ENCODE results near the gene TUFM.

The TUFM gene

DNA sequence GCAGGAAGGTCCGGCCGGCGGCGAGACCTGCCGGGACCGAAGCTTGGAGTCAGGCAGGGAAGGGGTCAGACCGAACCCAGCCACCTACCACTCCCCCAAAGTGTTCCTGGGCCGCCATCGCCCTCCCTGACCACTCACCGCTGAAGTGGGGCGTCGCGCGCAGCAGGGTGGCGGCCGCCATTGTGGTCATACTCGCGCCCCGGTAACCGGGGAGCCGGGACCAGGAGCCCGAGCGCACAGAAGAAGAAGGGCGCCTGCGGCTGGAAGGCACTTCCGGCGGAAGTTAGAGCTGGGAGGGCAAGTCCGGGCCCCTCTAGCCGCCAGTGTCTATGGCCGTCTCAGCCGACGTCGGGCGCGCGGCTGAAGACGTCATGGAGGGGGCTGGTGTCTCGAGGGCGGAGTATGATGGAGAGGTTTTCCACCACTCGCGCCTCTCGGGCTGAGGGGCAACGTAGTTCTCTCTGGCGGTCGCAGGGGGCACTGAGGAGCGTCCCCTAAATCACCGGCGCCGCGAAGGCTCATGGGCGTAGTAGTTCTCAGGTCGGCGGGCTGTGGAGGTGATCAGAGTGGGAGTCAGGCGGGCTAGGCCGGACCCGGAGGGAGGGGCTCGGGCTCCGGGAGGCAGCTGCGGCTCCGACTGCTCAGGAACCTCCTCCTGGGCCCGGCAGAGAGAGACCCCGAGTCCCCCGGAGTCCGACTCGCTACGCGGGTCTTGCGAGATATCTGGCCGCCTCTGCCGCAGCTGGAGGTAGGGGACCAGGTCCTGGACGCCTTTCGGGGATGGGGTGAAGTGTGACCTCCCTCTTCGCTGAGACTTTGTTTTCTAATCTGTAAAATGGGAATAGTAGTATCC lies at the start of gene TUFM:
TSS of gene TUFM (minus strand) at position 269 of the 853 bp plus-strand sequence. CDS start at position 190, 79 bp downstream.
- TF ChIP-seq CTCF (IDR thresholded peaks at IDR 0.05) = peak; percentile 46

DNA sequence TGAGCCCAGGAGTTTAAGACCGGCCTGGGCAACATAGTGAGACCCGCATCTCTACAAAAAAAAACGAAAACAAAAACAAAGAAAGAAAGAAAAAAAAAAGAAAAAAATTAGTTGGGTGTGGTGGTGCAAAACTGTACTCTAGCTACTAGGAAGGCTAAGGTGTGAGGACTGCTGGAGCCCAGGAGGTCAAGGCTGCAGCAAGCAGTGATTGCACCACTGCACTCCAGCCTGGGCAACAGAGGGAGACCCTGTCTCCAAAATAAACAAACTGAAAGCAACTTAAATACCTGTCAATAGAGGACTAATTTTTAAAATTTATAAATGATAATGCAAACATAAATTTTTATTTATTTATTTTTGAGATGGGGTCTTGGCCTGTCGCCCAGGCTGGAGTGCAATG lies 49.5 kb upstream of the TUFM start:
- no peak for TF ChIP-seq CTCF (IDR thresholded peaks at IDR 0.05)

- no peak for TF ChIP-seq CTCF (IDR thresholded peaks at IDR 0.05)
Observed at GRCh38 chr16:28893291-28893690, 47.1 kb upstream of the TUFM start.

- TF ChIP-seq CTCF (IDR thresholded peaks at IDR 0.05) = no peak
Observed at GRCh38 chr16:28891964-28892890, 46.1 kb upstream of the TUFM start.

- no peak for TF ChIP-seq CTCF (IDR thresholded peaks at IDR 0.05)
Observed at GRCh38 chr16:28886945-28887344, 40.8 kb upstream of the TUFM start.

DNA sequence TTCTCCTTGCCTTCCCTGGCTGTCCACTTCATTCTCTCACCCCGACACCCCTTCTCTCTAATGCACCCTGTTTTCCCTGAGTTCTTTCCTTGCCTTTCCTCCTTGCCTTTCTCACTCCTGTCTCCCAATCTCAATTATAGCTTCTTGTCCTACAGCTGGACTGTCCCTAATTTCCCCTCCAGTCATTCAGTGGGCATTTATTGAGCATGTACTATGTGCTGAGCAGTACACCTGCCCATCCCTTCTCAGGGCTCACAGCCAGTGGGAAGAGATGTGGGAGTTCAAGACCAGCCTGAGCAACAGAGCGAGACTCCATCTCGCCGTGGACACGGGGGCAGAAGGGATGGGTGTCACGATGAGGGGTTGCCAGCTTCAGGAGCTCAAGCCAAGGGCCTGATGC lies 37.9 kb upstream of the TUFM start:
- TF ChIP-seq CTCF (IDR thresholded peaks at IDR 0.05) = no peak

DNA sequence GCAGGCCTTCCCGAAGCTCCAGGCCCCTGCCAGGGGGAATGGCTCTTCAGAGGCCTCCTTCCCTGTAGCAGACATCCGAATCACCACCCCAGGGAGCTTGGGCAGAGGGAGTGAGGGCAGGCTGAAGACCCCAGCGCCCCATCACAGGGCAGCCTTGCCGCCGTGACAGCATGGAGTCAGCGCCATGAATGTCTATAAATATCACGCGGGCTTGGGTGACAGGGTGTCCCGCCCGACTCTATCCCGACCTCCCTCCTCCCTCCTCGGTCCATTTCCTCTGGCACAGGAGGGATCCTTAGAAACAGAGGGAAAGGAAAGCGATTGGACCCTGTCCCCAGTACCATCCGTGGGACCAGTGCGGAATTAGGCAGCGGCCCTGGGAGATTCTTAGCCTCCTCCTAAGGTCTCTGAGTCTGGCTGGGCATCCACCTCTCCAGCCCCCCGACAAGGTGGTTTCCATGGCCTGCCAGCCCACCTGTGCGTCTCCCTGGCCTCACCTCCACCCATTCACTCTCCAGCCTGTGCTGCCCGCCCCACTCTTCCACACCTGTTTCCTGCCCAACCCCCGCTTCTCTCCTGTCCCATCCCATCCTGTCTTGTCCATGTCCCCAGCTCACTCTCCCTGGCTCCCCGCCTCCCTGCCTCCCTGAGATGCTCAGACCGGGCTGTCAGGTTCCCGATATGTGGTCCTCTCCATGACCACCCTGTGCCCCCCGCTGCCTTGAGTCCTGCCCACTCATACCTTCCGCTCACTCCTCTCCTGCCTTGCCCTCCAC lies 37.3 kb upstream of the TUFM start:
- TF ChIP-seq CTCF (IDR thresholded peaks at IDR 0.05) = no peak

Measured in LNCAP (cell line).